Measurements from ENCODE around the gene ASB7.

- no peak for TF ChIP-seq CTCF (IDR thresholded peaks at IDR 0.05)
- TF ChIP-seq POLR2A (IDR thresholded peaks at IDR 0.05) = no peak
These were observed 61.5 kb downstream of the ASB7 start for GRCh38 chr15:100663915-100664281.
